Hematopoietic multipotent progenitor cell treated with erythropoietin and hydrocortisone succinate and interleukin-3 and kit ligand, for 15 days (in vitro differentiated cells): ENCODE data around the gene USP12.
"Not testable (repeated sequence)": the region's sequence is repeated elsewhere in the genome, so short reads cannot be mapped to it uniquely, and the experiment has no call there.

ENCODE experiments used
- DNase-seq: peaks from one replicate; pipeline ENCODE4 v3.0.0-alpha.2; 2015; ENCODE audit warnings: low spot score

The USP12 gene

DNA sequence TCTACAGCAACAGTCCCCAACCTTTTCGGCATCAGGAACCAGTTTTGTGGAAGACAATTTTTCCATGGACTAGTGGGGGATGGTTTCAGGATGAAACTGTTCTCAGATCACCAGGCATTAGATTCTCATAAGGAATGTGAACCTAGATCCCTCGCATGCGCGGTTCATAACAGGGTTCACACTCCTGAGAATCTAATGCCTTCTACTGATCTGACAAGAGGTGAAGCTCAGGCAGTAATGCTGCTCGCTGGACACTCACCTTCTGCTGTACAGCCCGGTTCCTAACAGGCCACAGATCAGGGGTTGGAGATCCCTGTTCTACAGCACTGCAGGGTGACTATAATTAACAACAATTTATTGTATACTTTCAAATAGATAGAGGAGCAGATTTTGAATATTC lies 21.9 kb downstream of the USP12 start:
- no peak for DNase-seq

DNA sequence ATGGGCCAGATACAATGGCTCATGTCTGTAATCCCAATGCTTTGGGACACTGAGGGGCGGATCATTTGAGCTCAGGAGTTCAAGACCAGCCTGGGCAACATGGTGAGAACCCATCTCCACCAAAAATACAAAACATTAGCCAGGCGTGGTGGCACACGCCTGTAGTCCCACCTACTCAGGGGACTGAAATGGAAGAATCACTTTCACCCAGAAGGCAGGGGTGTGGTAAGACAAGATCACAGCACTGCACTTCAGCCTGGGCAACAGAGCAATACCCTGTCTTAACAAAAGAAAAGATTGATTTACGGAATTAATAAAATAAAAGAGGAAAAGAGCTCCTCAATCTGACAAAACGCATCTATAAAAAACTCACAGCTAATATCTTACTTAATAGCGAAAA lies 22.7 kb downstream of the USP12 start:
- no peak for DNase-seq

DNA sequence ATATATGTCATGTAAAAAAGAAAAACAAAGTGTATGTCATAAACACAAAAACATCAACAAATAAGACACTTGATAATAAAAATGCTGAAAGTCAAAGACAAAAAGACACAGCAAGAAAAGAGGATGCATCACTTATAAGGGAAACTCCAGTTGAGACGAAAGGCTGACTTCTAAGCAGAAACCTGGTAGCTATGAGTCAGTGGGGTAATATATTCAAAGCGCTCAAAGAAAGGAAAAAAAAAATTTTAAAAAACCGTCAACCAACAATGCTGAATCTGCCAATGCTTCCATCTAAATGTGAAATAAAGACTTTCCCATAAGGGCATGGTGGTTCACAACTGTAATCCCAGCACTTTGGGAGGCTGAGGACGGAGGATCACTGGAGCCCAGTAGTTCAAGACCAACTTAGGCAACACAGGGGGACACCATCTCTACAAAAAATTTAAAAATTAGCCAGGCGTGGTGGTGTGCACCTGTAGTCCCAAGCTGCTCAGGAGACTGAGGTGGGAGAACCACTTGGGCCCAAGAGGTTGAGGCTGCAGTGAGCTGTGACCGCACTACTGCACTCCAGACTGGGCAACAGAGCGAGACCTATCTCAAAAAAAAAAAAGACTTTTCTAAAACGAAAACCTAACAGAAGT lies 24.0 kb downstream of the USP12 start:
- DNase-seq: no peak

- DNase-seq: no peak
These were observed 29.9 kb downstream of the USP12 start for GRCh38 chr13:27141746-27142145.

- not testable (repeated sequence) for DNase-seq
These were observed 30.5 kb downstream of the USP12 start for GRCh38 chr13:27141159-27141558.

DNA sequence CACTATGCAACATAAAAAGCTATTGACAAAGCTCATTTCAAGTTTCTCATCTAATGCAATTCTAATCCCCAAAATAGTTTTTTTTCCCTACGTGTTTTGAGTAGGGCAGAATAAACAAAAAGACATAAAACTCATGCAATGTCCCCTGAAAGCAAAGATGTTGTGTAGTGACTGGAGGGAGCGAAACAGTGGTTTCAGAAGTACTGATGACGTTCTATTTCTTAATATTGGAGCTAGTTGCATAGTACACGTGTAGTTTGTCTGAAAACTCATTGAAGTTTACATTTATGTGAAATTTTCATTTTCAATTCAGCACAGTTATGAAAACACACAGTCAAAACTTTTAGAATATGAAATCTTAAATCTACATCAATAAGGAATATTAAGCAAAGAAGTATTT lies 31.6 kb downstream of the USP12 start:
- no peak for DNase-seq

DNA sequence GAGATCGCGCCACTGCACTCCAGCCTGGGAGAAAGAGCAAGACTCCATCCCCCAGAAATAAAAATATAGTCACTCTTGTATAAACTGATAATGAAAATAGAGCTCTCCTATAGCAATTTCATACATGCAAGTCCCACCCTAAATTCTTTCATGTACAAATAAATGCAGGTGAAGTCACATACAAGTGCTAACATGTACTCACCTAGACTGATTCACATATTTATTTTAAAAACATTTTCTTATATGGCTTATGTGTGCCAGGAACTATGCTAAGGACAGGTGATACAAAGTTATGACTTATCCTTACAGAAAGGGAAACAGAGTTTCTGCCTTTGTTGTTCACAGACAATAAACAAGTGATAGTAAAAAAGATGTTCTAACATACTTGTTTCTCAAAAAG lies 32.0 kb downstream of the USP12 start:
- DNase-seq: no peak

GRCh38 chr13:27138457-27139093 lies 33.0 kb downstream of the USP12 start:
- DNase-seq: peak; percentile 17

GRCh38 chr13:27137759-27138158 lies 33.9 kb downstream of the USP12 start:
- no peak for DNase-seq

DNA sequence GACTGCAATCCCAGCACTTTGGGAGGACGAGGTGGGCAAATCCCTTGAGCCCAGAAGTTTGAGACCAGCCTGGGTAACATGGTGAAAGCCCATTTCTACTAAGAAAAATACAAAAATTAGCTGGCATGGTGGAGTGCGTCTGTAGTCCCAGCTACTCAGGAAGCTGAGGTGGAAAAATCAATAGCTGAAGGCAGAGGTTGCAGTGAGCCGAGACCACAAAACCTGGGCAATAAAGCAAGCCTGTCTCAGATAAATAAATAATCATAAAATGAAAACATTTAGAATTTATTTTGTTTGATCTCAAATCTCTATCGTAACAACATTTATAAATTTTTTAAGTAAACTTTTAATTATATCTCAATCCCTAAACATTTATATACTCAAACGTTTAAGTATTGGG lies 36.6 kb downstream of the USP12 start:
- no peak for DNase-seq

DNA sequence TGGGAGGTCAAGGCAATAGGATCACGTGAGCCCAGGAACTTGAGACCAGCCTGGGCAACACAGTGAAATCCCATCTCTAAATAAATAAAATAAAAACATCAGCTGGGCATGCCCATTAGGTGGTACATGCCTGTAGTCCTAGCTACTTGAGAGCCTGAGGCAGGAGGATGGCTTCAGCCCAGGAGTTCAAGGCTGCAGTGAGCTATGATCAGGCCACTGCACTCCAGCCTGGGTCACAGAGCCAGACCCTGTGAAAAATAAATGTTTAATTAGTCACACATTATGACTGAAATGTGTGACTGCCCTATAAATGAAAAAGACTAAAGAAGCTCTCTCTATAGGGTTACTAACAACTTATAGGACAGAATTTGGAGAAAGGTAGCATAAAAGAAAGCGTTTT lies 37.7 kb downstream of the USP12 start:
- no peak for DNase-seq

DNA sequence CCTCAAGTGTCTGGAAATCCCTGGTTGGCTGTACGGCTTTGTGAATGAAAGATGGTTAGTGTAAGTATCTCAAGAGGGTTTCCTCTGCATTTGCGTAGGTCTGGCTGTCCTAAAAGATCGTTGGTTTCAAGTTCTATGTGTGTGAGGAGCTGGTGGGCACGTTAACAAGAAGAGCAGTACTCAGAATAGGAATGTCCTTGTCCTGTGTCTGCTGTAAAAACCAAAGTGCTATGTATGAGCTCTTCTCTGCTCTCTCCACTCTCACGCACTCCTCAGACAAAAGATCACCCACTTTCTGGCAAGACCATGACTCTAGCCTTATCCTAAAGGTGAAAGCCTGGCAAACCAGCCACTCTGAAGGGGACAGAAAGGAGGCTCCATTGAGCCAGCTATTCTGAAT lies 39.1 kb downstream of the USP12 start:
- no peak for DNase-seq

- DNase-seq: no peak
These were observed 39.7 kb downstream of the USP12 start for GRCh38 chr13:27131906-27132305.

DNA sequence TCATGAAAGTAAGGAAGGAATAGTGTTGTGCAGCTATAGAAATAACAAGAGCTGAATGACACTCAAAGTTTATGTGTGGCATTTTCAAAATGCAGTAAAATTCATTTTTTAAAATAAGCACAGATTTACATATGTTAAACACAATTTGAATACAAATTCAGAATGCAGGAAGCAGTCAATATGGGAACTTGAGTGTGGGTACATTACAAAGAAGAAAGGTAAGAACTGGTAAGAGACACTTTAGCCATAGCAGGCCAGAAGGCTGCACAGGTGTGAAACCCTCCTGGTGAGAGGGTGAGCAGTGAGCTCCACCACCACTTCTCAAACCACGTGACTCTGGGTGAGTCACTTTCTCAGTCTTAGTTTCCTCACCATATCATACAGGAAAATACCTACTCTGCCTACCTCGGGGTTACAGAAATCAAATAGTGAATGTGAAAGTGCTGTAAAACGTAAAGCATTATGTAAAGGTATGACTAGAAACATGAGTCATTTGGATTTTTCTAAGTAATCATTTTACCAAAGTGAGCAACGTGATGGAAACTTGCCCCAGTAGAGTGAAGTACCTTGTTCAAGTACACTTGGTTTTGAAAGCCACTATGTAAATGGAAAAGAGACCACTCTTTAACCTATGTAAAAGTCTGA lies 40.5 kb downstream of the USP12 start:
- no peak for DNase-seq

GRCh38 chr13:27130223-27130978 lies 41.2 kb downstream of the USP12 start:
- DNase-seq: no peak

GRCh38 chr13:27128825-27129627 lies 42.6 kb downstream of the USP12 start:
- DNase-seq: no peak

GRCh38 chr13:27126859-27127258 lies 44.8 kb downstream of the USP12 start:
- DNase-seq: no peak

GRCh38 chr13:27125357-27126282 lies 46.0 kb downstream of the USP12 start:
- DNase-seq: peak; percentile 45

GRCh38 chr13:27124571-27124970 lies 47.0 kb downstream of the USP12 start:
- DNase-seq: no peak

GRCh38 chr13:27123445-27123844 lies 48.2 kb downstream of the USP12 start:
- DNase-seq: not testable (repeated sequence)

- DNase-seq: no peak
These were observed 49.6 kb downstream of the USP12 start for GRCh38 chr13:27122036-27122435.
